ENCODE results near the gene SLC5A3.

SLC5A3 gene

GRCh38 chr21:34086887-34087306 is 13.5 kb downstream of the SLC5A3 start:
- no peak for DNase-seq (ENCODE audit: insufficient read length)
- FAIRE-seq = peak; percentile 36
- TF ChIP-seq POLR2AphosphoS5 (IDR thresholded peaks at IDR 0.05; ENCODE audit: low read depth, low read length) (no peak), TAF1 (IDR thresholded peaks at IDR 0.05; ENCODE audit: borderline replicate concordance, low read depth, low read length) (no peak), POLR2A (IDR thresholded peaks at IDR 0.05; ENCODE audit: low read depth, low read length) (no peak)

GRCh38 chr21:34088752-34089151 is 15.4 kb downstream of the SLC5A3 start:
- TF ChIP-seq TAF1 (IDR thresholded peaks at IDR 0.05; ENCODE audit: borderline replicate concordance, low read depth, low read length) (no peak), POLR2A (IDR thresholded peaks at IDR 0.05; ENCODE audit: low read depth, low read length) (no peak), POLR2AphosphoS5 (IDR thresholded peaks at IDR 0.05; ENCODE audit: low read depth, low read length) (no peak)
- FAIRE-seq (no peak), DNase-seq (ENCODE audit: insufficient read length) (no peak)

- no peak for TF ChIP-seq POLR2A (IDR thresholded peaks at IDR 0.05; ENCODE audit: low read depth, low read length)
- no peak for TF ChIP-seq POLR2AphosphoS5 (IDR thresholded peaks at IDR 0.05; ENCODE audit: low read depth, low read length)
- TF ChIP-seq TAF1 (IDR thresholded peaks at IDR 0.05; ENCODE audit: borderline replicate concordance, low read depth, low read length) = no peak
- FAIRE-seq (no peak), DNase-seq (ENCODE audit: insufficient read length) (no peak)
Measured at GRCh38 chr21:34091032-34091431, 17.7 kb downstream of the SLC5A3 start.

GRCh38 chr21:34091607-34092006 is 18.2 kb downstream of the SLC5A3 start:
- no peak for DNase-seq (ENCODE audit: insufficient read length)
- TF ChIP-seq POLR2AphosphoS5 (IDR thresholded peaks at IDR 0.05; ENCODE audit: low read depth, low read length) = no peak
- TF ChIP-seq POLR2A (IDR thresholded peaks at IDR 0.05; ENCODE audit: low read depth, low read length) = no peak
- TF ChIP-seq TAF1 (IDR thresholded peaks at IDR 0.05; ENCODE audit: borderline replicate concordance, low read depth, low read length) = no peak

GRCh38 chr21:34092262-34092921 is 19.0 kb downstream of the SLC5A3 start:
- no peak for FAIRE-seq
- TF ChIP-seq TAF1 (IDR thresholded peaks at IDR 0.05; ENCODE audit: borderline replicate concordance, low read depth, low read length) (no peak), POLR2AphosphoS5 (IDR thresholded peaks at IDR 0.05; ENCODE audit: low read depth, low read length) (no peak), POLR2A (IDR thresholded peaks at IDR 0.05; ENCODE audit: low read depth, low read length) (no peak)
- no peak for DNase-seq (ENCODE audit: insufficient read length)

More at GRCh38 chr21:34091607-34092006, 18.2 kb downstream of the SLC5A3 start:
- no peak for FAIRE-seq

GRCh38 chr21:34093083-34093482 is 19.7 kb downstream of the SLC5A3 start:
- DNase-seq (ENCODE audit: insufficient read length) = no peak
- no peak for TF ChIP-seq POLR2AphosphoS5 (IDR thresholded peaks at IDR 0.05; ENCODE audit: low read depth, low read length)
- no peak for TF ChIP-seq TAF1 (IDR thresholded peaks at IDR 0.05; ENCODE audit: borderline replicate concordance, low read depth, low read length)
- TF ChIP-seq POLR2A (IDR thresholded peaks at IDR 0.05; ENCODE audit: low read depth, low read length) = no peak
- no peak for FAIRE-seq

GRCh38 chr21:34094949-34095348 is 21.6 kb downstream of the SLC5A3 start:
- DNase-seq (ENCODE audit: insufficient read length) (no peak), FAIRE-seq (no peak)

GRCh38 chr21:34097442-34097841 is 24.1 kb downstream of the SLC5A3 start:
- FAIRE-seq (no peak), DNase-seq (ENCODE audit: insufficient read length) (no peak)
- TF ChIP-seq POLR2A (IDR thresholded peaks at IDR 0.05; ENCODE audit: low read depth, low read length) (no peak), TAF1 (IDR thresholded peaks at IDR 0.05; ENCODE audit: borderline replicate concordance, low read depth, low read length) (no peak), POLR2AphosphoS5 (IDR thresholded peaks at IDR 0.05; ENCODE audit: low read depth, low read length) (no peak)

More at GRCh38 chr21:34094949-34095348, 21.6 kb downstream of the SLC5A3 start:
- TF ChIP-seq POLR2A (IDR thresholded peaks at IDR 0.05; ENCODE audit: low read depth, low read length) = no peak

GRCh38 chr21:34100337-34100736 is 27.0 kb downstream of the SLC5A3 start:
- DNase-seq (ENCODE audit: insufficient read length) (no peak), FAIRE-seq (no peak)

GRCh38 chr21:34100790-34101189 is 27.4 kb downstream of the SLC5A3 start:
- no peak for FAIRE-seq
- no peak for DNase-seq (ENCODE audit: insufficient read length)
- TF ChIP-seq POLR2AphosphoS5 (IDR thresholded peaks at IDR 0.05; ENCODE audit: low read depth, low read length) = no peak
- TF ChIP-seq TAF1 (IDR thresholded peaks at IDR 0.05; ENCODE audit: borderline replicate concordance, low read depth, low read length) = no peak
- TF ChIP-seq POLR2A (IDR thresholded peaks at IDR 0.05; ENCODE audit: low read depth, low read length) = no peak

More at GRCh38 chr21:34100337-34100736, 27.0 kb downstream of the SLC5A3 start:
- TF ChIP-seq TAF1 (IDR thresholded peaks at IDR 0.05; ENCODE audit: borderline replicate concordance, low read depth, low read length) = no peak
- no peak for TF ChIP-seq POLR2AphosphoS5 (IDR thresholded peaks at IDR 0.05; ENCODE audit: low read depth, low read length)
- no peak for TF ChIP-seq POLR2A (IDR thresholded peaks at IDR 0.05; ENCODE audit: low read depth, low read length)

GRCh38 chr21:34105947-34106541 is 32.7 kb downstream of the SLC5A3 start:
- DNase-seq (ENCODE audit: insufficient read length) = no peak
- no peak for FAIRE-seq
- TF ChIP-seq TAF1 (IDR thresholded peaks at IDR 0.05; ENCODE audit: borderline replicate concordance, low read depth, low read length) = no peak
- no peak for TF ChIP-seq POLR2A (IDR thresholded peaks at IDR 0.05; ENCODE audit: low read depth, low read length)
- no peak for TF ChIP-seq POLR2AphosphoS5 (IDR thresholded peaks at IDR 0.05; ENCODE audit: low read depth, low read length)

GRCh38 chr21:34107606-34108005 is 34.2 kb downstream of the SLC5A3 start:
- no peak for FAIRE-seq
- no peak for TF ChIP-seq POLR2A (IDR thresholded peaks at IDR 0.05; ENCODE audit: low read depth, low read length)
- no peak for DNase-seq (ENCODE audit: insufficient read length)
